Fibroblast of skin of left biceps (primary cell): Measurements from ENCODE around the gene RGSL1.

Experiments
- DNase-seq, 2 experiments: peaks; one replicate each; pipeline ENCODE4 v3.0.0-alpha.2; 2013; ENCODE audit warnings: low read depth in 2 of 2

Gene RGSL1

GRCh38 chr1:182549346-182549745 lies 99.4 kb downstream of the RGSL1 start:
- no peak for DNase-seq

GRCh38 chr1:182549811-182550210 lies 99.9 kb downstream of the RGSL1 start:
- no peak for DNase-seq

- DNase-seq, result no peak
These were observed 102.6 kb downstream of the RGSL1 start for GRCh38 chr1:182552527-182552926.

- no peak for DNase-seq
These were observed 105.5 kb downstream of the RGSL1 start for GRCh38 chr1:182555493-182555892.

GRCh38 chr1:182556279-182556678 lies 106.3 kb downstream of the RGSL1 start:
- DNase-seq, result no peak

- no peak for DNase-seq
These were observed 110.5 kb downstream of the RGSL1 start for GRCh38 chr1:182560392-182560984.

- DNase-seq, result no peak
These were observed 111.5 kb downstream of the RGSL1 start for GRCh38 chr1:182561456-182561855.

GRCh38 chr1:182563095-182563494 lies 113.1 kb downstream of the RGSL1 start:
- no peak for DNase-seq

GRCh38 chr1:182564406-182565004 lies 114.6 kb downstream of the RGSL1 start:
- no peak for DNase-seq

- DNase-seq, result no peak
These were observed 115.6 kb downstream of the RGSL1 start for GRCh38 chr1:182565537-182565936.

- no peak for DNase-seq
These were observed 117.7 kb downstream of the RGSL1 start for GRCh38 chr1:182567629-182568028.

GRCh38 chr1:182568647-182569284 lies 118.8 kb downstream of the RGSL1 start:
- no peak for DNase-seq

GRCh38 chr1:182569939-182570610 lies 120.1 kb downstream of the RGSL1 start:
- DNase-seq, result no peak

GRCh38 chr1:182570611-182570970 lies 120.6 kb downstream of the RGSL1 start:
- DNase-seq, result no peak

GRCh38 chr1:182574156-182574555 lies 124.2 kb downstream of the RGSL1 start:
- DNase-seq, result no peak

GRCh38 chr1:182575540-182576149 lies 125.7 kb downstream of the RGSL1 start:
- peak in 1 of 2 experiments; percentile 12 for DNase-seq

- no peak for DNase-seq
These were observed 130.8 kb downstream of the RGSL1 start for GRCh38 chr1:182580736-182581135.

GRCh38 chr1:182584746-182585145 lies 134.8 kb downstream of the RGSL1 start:
- DNase-seq, result no peak

GRCh38 chr1:182586380-182586779 lies 136.4 kb downstream of the RGSL1 start:
- no peak for DNase-seq

GRCh38 chr1:182587093-182587492 lies 137.1 kb downstream of the RGSL1 start:
- DNase-seq, result no peak

- no peak for DNase-seq
These were observed 137.9 kb downstream of the RGSL1 start for GRCh38 chr1:182587666-182588499.
